SK-N-SH treated with all-trans-retinoic acid at 6 μM for 48 hours (cell line): ENCODE measurements around the gene LYL1.

Source experiments
- ARNTL ChIP-seq: fragments of 450-650 bp; formaldehyde crosslinking; IDR thresholded peaks from 2 replicates; pipeline ENCODE4 v1.5.0; 2020; ENCODE audit warnings: low read depth, mild to moderate bottlenecking, moderate library complexity, borderline replicate concordance
- CREB5 ChIP-seq: fragments of 250-450 bp; sonication (Bioruptor Pico); IDR thresholded peaks from 2 replicates; pipeline ENCODE4 v1.5.1; 2020; ENCODE audit warnings: low read depth, mild to moderate bottlenecking, moderate library complexity
- CSDC2 ChIP-seq: fragments of 250-450 bp; sonication (Bioruptor Pico); IDR thresholded peaks from 2 replicates; pipeline ENCODE4 v1.5.0; 2020; ENCODE audit warnings: mild to moderate bottlenecking, moderate library complexity
- ISL1 ChIP-seq: fragments of 250-450 bp; sonication (Bioruptor Pico); IDR thresholded peaks from 2 replicates; pipeline ENCODE4 v2.1.2; 2022; ENCODE audit warnings: mild to moderate bottlenecking, moderate library complexity
- OSR1 ChIP-seq: fragments of 250-450 bp; sonication (Bioruptor Pico); IDR thresholded peaks from 2 replicates; pipeline ENCODE4 v1.8.0; 2022; ENCODE audit warnings: moderate library complexity, mild to moderate bottlenecking, inconsistent platforms
- PPARA ChIP-seq: fragments of 250-450 bp; sonication (Bioruptor Pico); IDR thresholded peaks from 2 replicates; pipeline ENCODE4 v1.5.0; 2020; ENCODE audit warnings: mild to moderate bottlenecking, borderline replicate concordance
- RARB ChIP-seq: fragments of 250-450 bp; sonication (Bioruptor Pico); IDR thresholded peaks from 2 replicates; pipeline ENCODE4 v1.8.0; 2021; ENCODE audit warnings: mild to moderate bottlenecking, moderate library complexity
- ZC3H10 ChIP-seq: fragments of 250-450 bp; sonication (Bioruptor Pico); IDR thresholded peaks from 2 replicates; pipeline ENCODE4 v1.5.1; 2021; ENCODE audit warnings: mild to moderate bottlenecking, moderate library complexity
- ZFP3 ChIP-seq: fragments of 250-450 bp; sonication (Bioruptor Pico); IDR thresholded peaks from 2 replicates; pipeline ENCODE4 v1.5.0; 2020; ENCODE audit warnings: mild to moderate bottlenecking, moderate library complexity
- ZFP30 ChIP-seq: fragments of 450-650 bp; formaldehyde crosslinking; IDR thresholded peaks from 2 replicates; pipeline ENCODE4 v1.5.0; 2022; ENCODE audit warnings: mild to moderate bottlenecking, moderate library complexity
- TF ChIP-seq, protein P1 (sequence below): fragments of 250-450 bp; sonication (Bioruptor Pico); IDR thresholded peaks from 2 replicates; pipeline ENCODE4 v1.8.0; 2020; ENCODE audit warnings: mild to moderate bottlenecking, moderate library complexity, borderline replicate concordance

- TF ChIP-seq RARB (CRISPR knock-in tag): no peak
- TF ChIP-seq CREB5 (CRISPR knock-in tag): no peak
- TF ChIP-seq OSR1 (CRISPR knock-in tag): no peak
- no peak for TF ChIP-seq PPARA (CRISPR knock-in tag)
- no peak for TF ChIP-seq CSDC2 (CRISPR knock-in tag)
- TF ChIP-seq ZFP3 (CRISPR knock-in tag): no peak
- no peak for TF ChIP-seq ISL1 (CRISPR knock-in tag)
- TF ChIP-seq ARNTL (CRISPR knock-in tag): no peak
- no peak for TF ChIP-seq ZFP30 (CRISPR knock-in tag)
- TF ChIP-seq, protein P1, sequence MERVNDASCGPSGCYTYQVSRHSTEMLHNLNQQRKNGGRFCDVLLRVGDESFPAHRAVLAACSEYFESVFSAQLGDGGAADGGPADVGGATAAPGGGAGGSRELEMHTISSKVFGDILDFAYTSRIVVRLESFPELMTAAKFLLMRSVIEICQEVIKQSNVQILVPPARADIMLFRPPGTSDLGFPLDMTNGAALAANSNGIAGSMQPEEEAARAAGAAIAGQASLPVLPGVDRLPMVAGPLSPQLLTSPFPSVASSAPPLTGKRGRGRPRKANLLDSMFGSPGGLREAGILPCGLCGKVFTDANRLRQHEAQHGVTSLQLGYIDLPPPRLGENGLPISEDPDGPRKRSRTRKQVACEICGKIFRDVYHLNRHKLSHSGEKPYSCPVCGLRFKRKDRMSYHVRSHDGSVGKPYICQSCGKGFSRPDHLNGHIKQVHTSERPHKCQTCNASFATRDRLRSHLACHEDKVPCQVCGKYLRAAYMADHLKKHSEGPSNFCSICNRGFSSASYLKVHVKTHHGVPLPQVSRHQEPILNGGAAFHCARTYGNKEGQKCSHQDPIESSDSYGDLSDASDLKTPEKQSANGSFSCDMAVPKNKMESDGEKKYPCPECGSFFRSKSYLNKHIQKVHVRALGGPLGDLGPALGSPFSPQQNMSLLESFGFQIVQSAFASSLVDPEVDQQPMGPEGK (CRISPR knock-in tag): no peak
- no peak for TF ChIP-seq ZC3H10 (CRISPR knock-in tag)
These were observed 30.7 kb upstream of the LYL1 start for GRCh38 chr19:13133241-13133870.
